Fibroblast of mammary gland (primary cell): ENCODE results near the gene P2RX3.
"Not testable (repeated sequence)": the region's sequence is repeated elsewhere in the genome, so short reads cannot be mapped to it uniquely, and the experiment has no call there.

Experiments
- DNase-seq: peaks from one replicate; pipeline ENCODE4 v3.0.0-alpha.2; 2010; ENCODE audit warnings: low read depth
- H3K4me3 ChIP-seq: 2 replicates; pipeline ENCODE4 v1.5.1; 2011; ENCODE audit warnings: low read depth, mild to moderate bottlenecking, low read length, moderate library complexity; ENCODE audit not compliant: control insufficient read depth
- TF ChIP-seq, protein P1 (sequence below): conservative IDR thresholded peaks from 2 replicates; pipeline ENCODE4 v1.5.1; 2011; ENCODE audit warnings: low read depth, low read length, inconsistent platforms; ENCODE audit not compliant: control insufficient read depth, insufficient read depth

Gene P2RX3

GRCh38 chr11:57402188-57403002 lies 64.2 kb downstream of the P2RX3 start:
- DNase-seq, result no peak
- no peak overlapping the region for H3K4me3 ChIP-seq
- TF ChIP-seq, protein P1, sequence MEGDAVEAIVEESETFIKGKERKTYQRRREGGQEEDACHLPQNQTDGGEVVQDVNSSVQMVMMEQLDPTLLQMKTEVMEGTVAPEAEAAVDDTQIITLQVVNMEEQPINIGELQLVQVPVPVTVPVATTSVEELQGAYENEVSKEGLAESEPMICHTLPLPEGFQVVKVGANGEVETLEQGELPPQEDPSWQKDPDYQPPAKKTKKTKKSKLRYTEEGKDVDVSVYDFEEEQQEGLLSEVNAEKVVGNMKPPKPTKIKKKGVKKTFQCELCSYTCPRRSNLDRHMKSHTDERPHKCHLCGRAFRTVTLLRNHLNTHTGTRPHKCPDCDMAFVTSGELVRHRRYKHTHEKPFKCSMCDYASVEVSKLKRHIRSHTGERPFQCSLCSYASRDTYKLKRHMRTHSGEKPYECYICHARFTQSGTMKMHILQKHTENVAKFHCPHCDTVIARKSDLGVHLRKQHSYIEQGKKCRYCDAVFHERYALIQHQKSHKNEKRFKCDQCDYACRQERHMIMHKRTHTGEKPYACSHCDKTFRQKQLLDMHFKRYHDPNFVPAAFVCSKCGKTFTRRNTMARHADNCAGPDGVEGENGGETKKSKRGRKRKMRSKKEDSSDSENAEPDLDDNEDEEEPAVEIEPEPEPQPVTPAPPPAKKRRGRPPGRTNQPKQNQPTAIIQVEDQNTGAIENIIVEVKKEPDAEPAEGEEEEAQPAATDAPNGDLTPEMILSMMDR, result no peak

DNA sequence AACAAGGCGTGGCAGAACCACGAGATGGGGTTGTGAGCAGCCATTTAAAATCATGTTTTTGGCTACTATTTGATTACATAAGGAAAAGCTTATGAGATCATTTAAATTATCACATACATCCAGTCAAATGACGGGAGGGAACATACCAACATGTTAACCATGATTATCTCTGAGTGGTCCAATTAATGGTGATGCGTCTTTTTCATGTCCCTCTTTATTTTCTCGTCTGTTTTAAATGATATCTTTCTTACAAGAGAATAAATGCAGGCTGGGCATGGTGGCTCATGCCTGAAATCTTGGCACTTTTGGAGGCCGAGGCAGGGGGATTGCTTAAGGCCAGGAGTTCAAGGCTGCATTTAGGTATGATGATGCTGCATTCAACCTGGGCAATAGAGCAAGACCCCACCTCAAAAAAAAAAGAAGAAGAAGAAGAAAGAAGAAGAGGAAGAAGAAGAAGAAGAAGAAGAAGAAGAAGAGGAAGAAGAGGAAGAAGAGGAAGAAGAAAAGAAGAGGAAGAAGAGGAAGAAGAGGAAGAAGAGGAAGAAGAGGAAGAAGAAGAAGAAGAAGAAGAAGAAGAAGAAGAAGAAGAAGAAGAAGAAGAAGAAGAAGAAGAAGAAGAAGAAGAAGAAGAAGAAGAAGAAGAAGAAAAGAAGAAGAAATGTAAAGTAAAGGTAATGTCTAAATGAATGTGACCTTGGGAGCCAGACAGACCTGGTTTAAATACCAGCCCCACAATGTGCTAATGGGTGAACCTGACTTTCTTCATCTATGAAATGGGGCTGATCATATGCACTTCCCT lies 65.0 kb downstream of the P2RX3 start:
- not testable (repeated sequence) for H3K4me3 ChIP-seq, DNase-seq

GRCh38 chr11:57403802-57404147 lies 65.6 kb downstream of the P2RX3 start:
- DNase-seq, result no peak
- TF ChIP-seq, protein P1, result no peak
- H3K4me3 ChIP-seq, result no peak overlapping the region

- TF ChIP-seq, protein P1, result no peak
- H3K4me3 ChIP-seq, result no peak overlapping the region
- peak; percentile 31 for DNase-seq
Measured at GRCh38 chr11:57405271-57405860, 67.2 kb downstream of the P2RX3 start.

GRCh38 chr11:57406337-57406904 lies 68.3 kb downstream of the P2RX3 start:
- no peak overlapping the region for H3K4me3 ChIP-seq
- TF ChIP-seq, protein P1, result no peak
- peak; percentile 60 for DNase-seq

GRCh38 chr11:57407010-57407920 lies 69.1 kb downstream of the P2RX3 start:
- TF ChIP-seq, protein P1, result no peak
- DNase-seq, result no peak
- H3K4me3 ChIP-seq, result no peak overlapping the region
